SJSA1 (cell line): ENCODE results near the gene MRPL21. TPM values are rescaled to one million over a fixed set of nuclear protein-coding genes. Genes with fewer than 3 reads are reported as not detected.
"Not testable (repeated sequence)": the region's sequence is repeated elsewhere in the genome, so short reads cannot be mapped to it uniquely, and the experiment has no call there.

Source experiments
- DNase-seq, 2 experiments: peaks; one replicate each; pipeline ENCODE4 v3.0.0-alpha.2; 2015 to 2020; ENCODE audit warnings: low spot score in 2 of 2, low read depth in 1 of 2
- H3K27ac ChIP-seq: fragments of 250-450 bp; sonication (Bioruptor Pico); 2 replicates; pipeline ENCODE4 v1.5.1; 2020; ENCODE audit warnings: mild to moderate bottlenecking, moderate library complexity
- H3K27me3 ChIP-seq: fragments of 250-450 bp; sonication (Bioruptor Pico); replicated peaks from 2 replicates; pipeline ENCODE4 v1.5.1; 2020; ENCODE audit warnings: mild to moderate bottlenecking, moderate library complexity
- H3K36me3 ChIP-seq: fragments of 250-450 bp; sonication (Bioruptor Pico); 2 replicates; pipeline ENCODE4 v1.5.1; 2020; ENCODE audit warnings: mild to moderate bottlenecking
- H3K4me1 ChIP-seq: fragments of 250-450 bp; sonication (Bioruptor Pico); replicated peaks from 2 replicates; pipeline ENCODE4 v1.6.1; 2021; ENCODE audit warnings: mild to moderate bottlenecking
- H3K4me3 ChIP-seq: fragments of 250-450 bp; sonication (Bioruptor Pico); 2 replicates; pipeline ENCODE4 v1.5.1; 2020; ENCODE audit warnings: mild to moderate bottlenecking
- H3K9me3 ChIP-seq: fragments of 250-450 bp; sonication (Bioruptor Pico); replicated peaks from 2 replicates; pipeline ENCODE4 v1.5.1; 2020; ENCODE audit warnings: mild to moderate bottlenecking
- total RNA-seq: library from RNA; depleted of rRNA; stranded (reverse); fragments of >200 nt; shearing (Covaris generic); gene quantifications from 2 replicates; pipeline ENCODE4 v1.2.3, GENCODE V29; 2014

MRPL21 gene
- total RNA-seq, 1 experiment from 2014 or later: 170 TPM

GRCh38 chr11:68889948-68890446, 13.6 kb downstream of the MRPL21 start:
- H3K36me3 ChIP-seq: peaks cover 45% of the 10 kb centered on the region
- peak overlapping the region; percentile 8; the same call in 1 of the 2 replicates for H3K27ac ChIP-seq
- no peaks in the 10 kb centered on the region for H3K27me3 ChIP-seq
- DNase-seq: peak; percentile 82 to 91
- peaks cover 39% of the 10 kb centered on the region for H3K4me1 ChIP-seq
- no peaks in the 10 kb centered on the region for H3K9me3 ChIP-seq
- no peak overlapping the region for H3K4me3 ChIP-seq

DNA sequence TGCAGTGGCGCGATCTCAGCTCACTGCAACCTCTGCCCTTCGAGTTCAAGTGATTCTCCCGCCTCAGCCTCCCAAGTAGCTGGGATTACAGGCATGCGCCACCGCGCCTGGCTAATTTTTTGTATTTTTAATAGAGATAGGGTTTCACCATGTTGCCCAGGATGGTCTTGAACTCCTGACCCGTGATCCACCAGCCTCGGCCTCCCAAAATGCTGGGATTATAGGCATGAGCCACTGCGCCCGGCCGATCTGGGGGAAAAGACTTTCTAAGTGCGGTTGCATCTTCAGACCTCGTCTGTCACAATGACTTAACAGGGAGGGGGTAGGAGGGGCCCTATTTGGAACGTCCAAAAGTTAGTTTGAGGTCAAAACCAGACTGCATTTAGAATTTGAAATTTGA, 18.8 kb downstream of the MRPL21 start:
- not testable (repeated sequence) for H3K27me3 ChIP-seq, H3K36me3 ChIP-seq, H3K4me3 ChIP-seq, H3K9me3 ChIP-seq, H3K27ac ChIP-seq, DNase-seq
- peaks cover 28% of the 10 kb centered on the region for H3K4me1 ChIP-seq

- no peak for DNase-seq
- Histone ChIP-seq H3K9me3 (no peaks in the 10 kb centered on the region), H3K36me3 (no peaks in the 10 kb centered on the region), H3K4me3 (no peak overlapping the region), H3K4me1 (peaks cover 44% of the 10 kb centered on the region), H3K27me3 (no peaks in the 10 kb centered on the region), H3K27ac (no peak overlapping the region)
These were observed 21.2 kb downstream of the MRPL21 start for GRCh38 chr11:68882391-68882790.

DNA sequence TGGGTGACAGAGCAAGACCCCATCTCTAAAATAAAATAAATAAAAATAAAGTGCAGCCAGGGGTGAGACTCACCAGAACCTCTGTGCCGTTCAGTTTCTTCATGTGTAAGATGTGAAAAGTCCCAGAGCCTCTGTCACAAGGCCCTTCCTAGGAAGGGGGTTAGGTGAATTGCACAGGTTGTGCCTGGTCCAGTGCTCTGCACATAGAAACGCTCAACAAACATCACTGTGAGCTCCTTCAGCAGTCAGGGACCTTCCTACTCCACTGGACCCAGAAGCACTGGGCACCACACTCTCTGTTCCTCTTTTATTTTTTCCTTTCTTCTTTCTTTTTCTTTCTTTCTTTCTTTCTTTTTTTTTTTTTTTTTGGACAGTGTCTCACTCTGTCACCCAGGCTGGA, 22.3 kb downstream of the MRPL21 start:
- Histone ChIP-seq H3K36me3 (no peaks in the 10 kb centered on the region), H3K27me3 (no peaks in the 10 kb centered on the region), H3K9me3 (no peaks in the 10 kb centered on the region), H3K4me1 (peaks cover 39% of the 10 kb centered on the region), H3K27ac (no peak overlapping the region), H3K4me3 (no peak overlapping the region)
- DNase-seq: no peak

GRCh38 chr11:68880851-68881250, 22.8 kb downstream of the MRPL21 start:
- Histone ChIP-seq H3K4me3 (no peak overlapping the region), H3K4me1 (peaks cover 39% of the 10 kb centered on the region), H3K36me3 (no peaks in the 10 kb centered on the region), H3K27me3 (no peaks in the 10 kb centered on the region), H3K27ac (no peak overlapping the region), H3K9me3 (no peaks in the 10 kb centered on the region)
- DNase-seq: no peak

DNA sequence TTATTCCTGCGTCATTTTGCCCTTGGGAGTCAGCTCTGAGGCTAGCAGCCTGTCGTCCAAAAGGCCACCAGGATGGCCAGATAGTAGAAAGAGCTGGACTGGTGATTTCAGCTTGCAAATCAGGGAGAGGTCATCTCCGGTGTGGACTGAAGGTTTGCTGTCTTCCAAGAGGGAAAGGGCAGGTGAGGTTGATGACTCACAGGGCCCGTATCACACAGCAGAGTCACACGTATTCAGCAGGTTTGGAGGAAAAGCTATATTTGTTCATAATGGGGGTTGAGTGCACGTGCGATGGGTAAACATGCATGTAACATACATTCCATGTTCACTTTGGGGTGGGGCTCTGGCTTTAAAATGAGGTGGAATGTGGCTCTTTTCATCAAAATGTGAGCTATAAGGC, 25.6 kb downstream of the MRPL21 start:
- H3K9me3 ChIP-seq: no peaks in the 10 kb centered on the region
- no peak overlapping the region for H3K4me3 ChIP-seq
- H3K27me3 ChIP-seq: no peaks in the 10 kb centered on the region
- H3K4me1 ChIP-seq: peaks cover 58% of the 10 kb centered on the region
- no peaks in the 10 kb centered on the region for H3K36me3 ChIP-seq
- no peak for DNase-seq
- H3K27ac ChIP-seq: no peak overlapping the region

- H3K4me1 ChIP-seq: peaks cover 43% of the 10 kb centered on the region
- H3K27me3 ChIP-seq: no peaks in the 10 kb centered on the region
- no peaks in the 10 kb centered on the region for H3K9me3 ChIP-seq
- no peak overlapping the region for H3K4me3 ChIP-seq
- peak in 1 of 2 experiments; percentile 33 for DNase-seq
- H3K36me3 ChIP-seq: no peaks in the 10 kb centered on the region
- H3K27ac ChIP-seq: no peak overlapping the region
These were observed 31.2 kb downstream of the MRPL21 start for GRCh38 chr11:68872216-68873003.

GRCh38 chr11:68870470-68870869, 33.2 kb downstream of the MRPL21 start:
- Histone ChIP-seq H3K27me3 (no peaks in the 10 kb centered on the region), H3K9me3 (no peaks in the 10 kb centered on the region), H3K4me3 (peak overlapping the region; percentile 41), H3K4me1 (peaks cover 32% of the 10 kb centered on the region), H3K27ac (no peak overlapping the region), H3K36me3 (no peaks in the 10 kb centered on the region)
- peak in 1 of 2 experiments; percentile 53 for DNase-seq

- Histone ChIP-seq H3K4me1 (peaks cover 20% of the 10 kb centered on the region), H3K4me3 (no peak overlapping the region), H3K27me3 (no peaks in the 10 kb centered on the region), H3K36me3 (no peaks in the 10 kb centered on the region), H3K9me3 (peaks cover 11% of the 10 kb centered on the region), H3K27ac (no peak overlapping the region)
- no peak for DNase-seq
These were observed 35.3 kb downstream of the MRPL21 start for GRCh38 chr11:68868221-68868835.

GRCh38 chr11:68867066-68867465, 36.6 kb downstream of the MRPL21 start:
- Histone ChIP-seq H3K9me3 (peaks cover 11% of the 10 kb centered on the region), H3K36me3 (no peaks in the 10 kb centered on the region), H3K4me1 (peaks cover 10% of the 10 kb centered on the region), H3K27ac (no peak overlapping the region), H3K4me3 (no peak overlapping the region), H3K27me3 (no peaks in the 10 kb centered on the region)
- DNase-seq: no peak

- Histone ChIP-seq H3K9me3 (peaks cover 11% of the 10 kb centered on the region), H3K27ac (no peak overlapping the region), H3K4me1 (peaks cover 5% of the 10 kb centered on the region), H3K27me3 (no peaks in the 10 kb centered on the region), H3K36me3 (no peaks in the 10 kb centered on the region), H3K4me3 (no peak overlapping the region)
- DNase-seq: no peak
These were observed 38.4 kb downstream of the MRPL21 start for GRCh38 chr11:68865241-68865640.

- Histone ChIP-seq H3K9me3 (peaks cover 11% of the 10 kb centered on the region), H3K36me3 (no peaks in the 10 kb centered on the region), H3K27ac (no peak overlapping the region), H3K4me1 (no peaks in the 10 kb centered on the region), H3K27me3 (no peaks in the 10 kb centered on the region), H3K4me3 (no peak overlapping the region)
- DNase-seq: no peak
These were observed 39.9 kb downstream of the MRPL21 start for GRCh38 chr11:68863553-68864265.

- H3K4me1 ChIP-seq: no peaks in the 10 kb centered on the region
- no peaks in the 10 kb centered on the region for H3K36me3 ChIP-seq
- H3K4me3 ChIP-seq: no peak overlapping the region
- DNase-seq: no peak
- no peak overlapping the region for H3K27ac ChIP-seq
- H3K27me3 ChIP-seq: 0 out of 2 replicates have a peak, but pooled peaks cover 2% of the 10 kb centered on the region
- peaks cover 11% of the 10 kb centered on the region for H3K9me3 ChIP-seq
These were observed 41.2 kb downstream of the MRPL21 start for GRCh38 chr11:68862421-68862820.

DNA sequence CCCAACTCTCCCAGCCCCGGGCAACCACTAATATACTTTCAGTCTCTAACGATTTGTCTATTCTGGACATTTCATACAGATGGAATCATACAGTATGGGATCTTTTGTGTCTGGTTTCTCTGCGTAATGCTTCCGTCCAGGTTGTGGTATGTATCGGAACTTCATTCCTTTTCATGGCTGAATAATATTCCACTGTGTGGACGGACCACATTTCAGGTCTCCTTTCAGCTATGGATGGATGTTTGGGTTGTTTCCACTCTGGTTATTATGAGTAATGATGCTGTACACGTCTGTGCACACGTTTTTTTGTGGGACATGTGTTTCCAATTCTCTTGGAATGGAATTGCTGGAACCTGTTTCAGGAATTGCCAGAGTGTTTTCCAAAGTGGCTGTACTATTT, 44.5 kb downstream of the MRPL21 start:
- peaks cover 14% of the 10 kb centered on the region for H3K4me1 ChIP-seq
- H3K27ac ChIP-seq: no peak overlapping the region
- no peak for DNase-seq
- no peaks in the 10 kb centered on the region for H3K36me3 ChIP-seq
- H3K4me3 ChIP-seq: no peak overlapping the region
- peaks cover 14% of the 10 kb centered on the region for H3K27me3 ChIP-seq
- peaks cover 7% of the 10 kb centered on the region for H3K9me3 ChIP-seq
